HG03575 (cell line): ENCODE measurements around the gene IL26.

Source experiments
- ATAC-seq: cut with Tn5 transposase; IDR thresholded peaks from one replicate; pipeline ENCODE4 v1.9.1; 2021; ENCODE audit not compliant: unreplicated experiment, insufficient number of reproducible peaks, low FRiP score; ENCODE audit errors: extremely low read depth

Gene IL26

GRCh38 chr12:68170726-68171125, 54.9 kb downstream of the IL26 start:
- ATAC-seq = no peak

DNA sequence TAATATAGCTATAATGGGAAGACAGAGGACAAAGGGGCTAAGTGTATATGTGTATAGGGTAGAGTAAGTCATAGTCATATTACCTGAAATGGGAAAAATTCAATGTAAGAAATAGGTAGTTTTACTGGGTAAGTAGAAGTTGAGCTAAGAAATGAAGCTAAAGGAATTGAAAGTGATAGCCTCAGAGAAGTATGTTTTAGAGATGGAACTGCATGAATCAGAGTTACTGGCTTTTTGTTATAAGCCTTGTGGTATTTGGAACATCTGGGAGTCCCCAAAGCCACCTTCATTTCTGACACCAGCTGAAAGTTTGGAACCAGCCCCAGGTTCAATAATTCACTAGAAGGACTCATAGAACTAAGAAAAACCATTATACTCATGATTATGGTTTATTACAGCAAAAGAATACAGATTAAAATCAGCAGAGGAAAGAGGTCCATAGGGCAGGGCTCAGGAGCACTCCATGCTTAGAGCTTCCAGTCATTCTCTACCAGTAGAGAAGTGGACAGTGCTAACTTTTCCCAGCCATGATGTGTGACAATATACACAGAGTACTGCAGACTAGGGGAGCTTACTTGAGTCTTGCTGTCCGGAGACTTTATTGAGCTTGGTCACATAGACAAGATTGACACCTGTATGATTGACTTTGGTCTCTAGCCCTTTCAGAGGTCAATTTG, 56.3 kb downstream of the IL26 start:
- ATAC-seq = no peak

DNA sequence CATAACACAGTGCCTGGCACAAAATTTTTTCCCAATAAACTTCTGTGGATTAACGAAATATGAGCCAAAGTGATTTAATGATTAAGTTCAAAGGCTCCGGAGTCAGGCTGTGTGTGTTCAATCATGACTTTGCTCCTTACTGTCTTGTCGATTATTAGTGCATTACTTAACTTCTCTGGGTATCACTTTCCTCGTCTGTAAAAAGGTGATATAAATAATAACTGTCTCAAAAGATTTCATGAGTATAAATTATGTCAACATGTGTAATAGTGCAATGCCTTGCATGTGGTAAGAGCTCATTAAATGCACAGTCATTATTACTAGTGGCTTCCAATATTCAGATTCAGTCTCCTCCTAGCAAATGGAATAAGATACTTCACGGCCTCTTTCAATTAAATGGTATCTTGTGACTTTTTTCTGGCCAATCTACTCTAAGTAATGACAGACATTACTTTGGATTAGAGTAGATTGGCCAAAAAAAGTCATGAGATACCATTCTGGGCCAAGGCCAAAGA, 59.2 kb downstream of the IL26 start:
- ATAC-seq = no peak

- peak; percentile 46 for ATAC-seq
Measured at GRCh38 chr12:68163560-68164081, 62.0 kb downstream of the IL26 start.

GRCh38 chr12:68162374-68162773, 63.2 kb downstream of the IL26 start:
- no peak for ATAC-seq

- ATAC-seq = no peak
Measured at GRCh38 chr12:68159681-68160304, 65.8 kb downstream of the IL26 start, which contains the start of gene IFNG. TSS of gene IFNG (minus strand) at chr12:68159740. CDS start at chr12:68159615, 125 bp downstream.

DNA sequence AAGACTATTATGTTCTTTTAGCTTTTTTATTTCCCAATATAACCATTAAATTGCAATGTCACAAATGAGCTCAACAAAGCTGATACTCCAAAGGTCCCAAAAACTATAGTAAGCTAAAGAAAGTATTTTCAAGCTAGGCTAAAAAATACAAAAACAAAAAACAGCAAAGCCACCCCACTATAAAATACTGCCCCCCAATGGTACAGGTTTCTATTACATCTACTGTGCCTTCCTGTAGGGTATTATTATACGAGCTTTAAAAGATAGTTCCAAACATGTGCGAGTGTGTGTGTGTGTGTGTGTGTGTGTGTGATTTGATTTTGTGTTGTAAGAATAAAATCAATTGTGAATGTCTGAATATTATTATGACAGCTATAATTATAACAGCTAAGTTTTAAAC, 67.2 kb downstream of the IL26 start:
- no peak for ATAC-seq

GRCh38 chr12:68157380-68157779, 68.2 kb downstream of the IL26 start:
- no peak for ATAC-seq

DNA sequence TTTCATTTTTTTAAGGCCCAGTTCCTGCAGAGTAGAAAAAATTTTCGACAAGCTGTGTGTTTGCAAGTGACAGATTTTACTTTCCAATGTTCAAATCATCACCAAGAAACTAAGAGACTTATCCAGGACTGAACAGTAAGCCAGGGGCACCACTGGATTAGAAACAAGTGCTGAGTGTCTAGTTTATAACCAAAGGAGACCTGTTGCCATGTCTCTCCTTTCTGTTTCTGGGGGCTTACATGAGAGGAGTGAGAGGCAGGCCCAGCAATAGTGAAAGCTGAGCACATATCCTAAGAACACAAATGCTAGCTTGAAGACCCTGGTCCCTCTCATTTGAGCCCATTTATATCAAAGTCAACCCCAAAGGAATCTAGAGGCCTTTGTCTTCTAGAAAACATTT, 69.0 kb downstream of the IL26 start:
- ATAC-seq = no peak

DNA sequence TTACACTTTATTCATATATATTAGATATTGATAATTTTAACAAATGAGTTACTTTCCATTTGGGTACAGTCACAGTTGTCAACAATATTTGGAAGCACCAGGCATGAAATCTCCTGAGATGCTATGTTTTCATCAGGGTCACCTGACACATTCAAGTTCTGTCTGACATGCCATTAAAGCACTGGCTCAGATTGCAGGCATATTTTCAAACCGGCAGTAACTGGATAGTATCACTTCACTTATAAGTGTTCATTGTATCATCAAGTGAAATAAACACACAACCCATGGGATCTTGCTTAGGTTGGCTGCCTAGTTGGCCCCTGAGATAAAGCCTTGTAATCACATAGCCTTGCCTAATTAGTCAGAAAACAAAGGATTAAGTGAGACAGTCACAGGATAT, 70.8 kb downstream of the IL26 start:
- ATAC-seq = no peak
